IMR-90 (cell line): Measurements from ENCODE around the gene IL1RAPL1. TPM values are rescaled to one million over a fixed set of nuclear protein-coding genes. Genes with fewer than 3 reads are reported as not detected.

Source experiments
- ATAC-seq: fragments of 200-7000 bp; cut with Tn5 transposase; 2 replicates; pipeline ENCODE4 v1.9.1; 2020; ENCODE audit warnings: low read depth, mild to moderate bottlenecking, moderate library complexity
- BruUV-seq: library from RNA; stranded (reverse); fragments of 400-500 nt; replicated peaks from 2 replicates; lab custom pipeline; 2021; lab: Mats Ljungman, UMichigan
- CTCF ChIA-PET: fragments of 300-600 bp; formaldehyde crosslinking; extraction: SDS; loops from one replicate; lab custom pipeline; 2021; ENCODE audit warnings: antibody characterized with exemption; lab: Yijun Ruan, JAX
- POLR2A ChIA-PET: fragments of 300-600 bp; sonication (Branson Sonifier 250); formaldehyde crosslinking; loops from one replicate; lab custom pipeline; 2022; ENCODE audit warnings: antibody characterized with exemption; ENCODE audit not compliant: unreplicated experiment; lab: Charles Lee
- DNase-seq: peaks from one replicate; pipeline ENCODE4 v3.0.0; 2013
- H2AFZ ChIP-seq: replicated peaks from 2 replicates; pipeline ENCODE3; 2013; ENCODE audit warnings: low read length, mild to moderate bottlenecking; ENCODE audit not compliant: poor library complexity
- H2AK5ac ChIP-seq: 2 replicates; pipeline ENCODE4 v1.6.1; 2013; ENCODE audit warnings: low read depth, low read length, inconsistent platforms
- H2AK9ac ChIP-seq: replicated peaks from 2 replicates; pipeline ENCODE3; 2013; ENCODE audit warnings: mild to moderate bottlenecking, low read depth, low read length, moderate library complexity; ENCODE audit not compliant: poor library complexity
- H2BK120ac ChIP-seq: 2 replicates; pipeline ENCODE4 v1.6.1; 2013; ENCODE audit warnings: low read depth, low read length, inconsistent platforms
- H2BK15ac ChIP-seq: 3 replicates; pipeline ENCODE4 v1.6.1; 2013; ENCODE audit warnings: low read depth, low read length, inconsistent platforms
- H2BK20ac ChIP-seq: 2 replicates; pipeline ENCODE4 v1.6.1; 2013; ENCODE audit warnings: low read depth, mild to moderate bottlenecking, inconsistent platforms, low read length, moderate library complexity
- H2BK5ac ChIP-seq: 2 replicates; pipeline ENCODE4 v1.6.1; 2013; ENCODE audit warnings: mild to moderate bottlenecking, low read depth, low read length, inconsistent platforms; ENCODE audit not compliant: poor library complexity, severe bottlenecking
- H3K14ac ChIP-seq: replicated peaks from 2 replicates; pipeline ENCODE4 v1.6.1; 2013; ENCODE audit warnings: low read depth, low read length, inconsistent platforms
- H3K18ac ChIP-seq: 2 replicates; pipeline ENCODE4 v1.6.1; 2013; ENCODE audit warnings: low read depth, low read length, control low read depth
- H3K23ac ChIP-seq: 2 replicates; pipeline ENCODE4 v1.6.1; 2013; ENCODE audit warnings: low read depth, low read length, inconsistent platforms
- H3K27ac ChIP-seq: 2 replicates; pipeline ENCODE4 v1.5.1; 2013; ENCODE audit warnings: mild to moderate bottlenecking, control low read depth, low read length; ENCODE audit not compliant: insufficient read depth
- H3K27me3 ChIP-seq: 2 replicates; pipeline ENCODE4 v1.6.1; 2013; ENCODE audit warnings: low read length; ENCODE audit not compliant: control insufficient read depth, insufficient read depth
- H3K36me3 ChIP-seq: 2 replicates; pipeline ENCODE4 v1.6.1; 2013; ENCODE audit warnings: low read length, mixed read lengths; ENCODE audit not compliant: control insufficient read depth, insufficient read depth
- H3K4ac ChIP-seq: 2 replicates; pipeline ENCODE4 v1.6.1; 2013; ENCODE audit warnings: low read depth, low read length, inconsistent platforms
- H3K4me1 ChIP-seq: 2 replicates; pipeline ENCODE4 v1.6.1; 2013; ENCODE audit warnings: low read length, mixed read lengths; ENCODE audit not compliant: control insufficient read depth, insufficient read depth
- H3K4me2 ChIP-seq: 2 replicates; pipeline ENCODE4 v1.6.1; 2013; ENCODE audit warnings: low read depth, mild to moderate bottlenecking, control low read depth, low read length, moderate library complexity
- H3K4me3 ChIP-seq: 2 replicates; pipeline ENCODE4 v1.5.1; 2013; ENCODE audit warnings: low read depth, mild to moderate bottlenecking, control low read depth, low read length, moderate library complexity; ENCODE audit not compliant: insufficient read depth
- H3K56ac ChIP-seq: 2 replicates; pipeline ENCODE4 v1.6.1; 2013; ENCODE audit warnings: low read length, inconsistent platforms; ENCODE audit not compliant: insufficient read depth; ENCODE audit errors: extremely low read depth
- H3K79me1 ChIP-seq, 2 experiments: 2 replicates each; pipeline ENCODE4 v1.6.1; 2013; ENCODE audit warnings: low read length in 2 of 2, inconsistent platforms in 1 of 2, low read depth in 1 of 2
- H3K9ac ChIP-seq: 2 replicates; pipeline ENCODE4 v1.6.1; 2013; ENCODE audit warnings: low read depth, low read length, control low read depth
- H3K9me1 ChIP-seq: 2 replicates; pipeline ENCODE4 v1.6.1; 2013; ENCODE audit warnings: low read length, inconsistent platforms; ENCODE audit not compliant: insufficient read depth
- H3K9me3 ChIP-seq: 2 replicates; pipeline ENCODE4 v1.6.1; 2013; ENCODE audit warnings: low read length; ENCODE audit not compliant: control insufficient read depth, insufficient read depth
- H4K20me1 ChIP-seq: 2 replicates; pipeline ENCODE4 v1.6.1; 2013; ENCODE audit warnings: low read length, inconsistent platforms; ENCODE audit not compliant: insufficient read depth
- H4K5ac ChIP-seq: 2 replicates; pipeline ENCODE4 v1.6.1; 2013; ENCODE audit warnings: mild to moderate bottlenecking, low read depth, low read length, control low read depth
- H4K8ac ChIP-seq, 2 experiments: 2 replicates each; pipeline ENCODE4 v1.6.1; 2013; ENCODE audit warnings: low read depth in 2 of 2, low read length in 2 of 2, control low read depth in 1 of 2, inconsistent platforms in 1 of 2
- H4K91ac ChIP-seq: 2 replicates; pipeline ENCODE4 v1.6.1; 2013; ENCODE audit warnings: low read depth, low read length, inconsistent platforms; ENCODE audit not compliant: insufficient read depth
- CEBPB ChIP-seq: IDR thresholded peaks from 2 replicates; pipeline ENCODE4 v1.6.1; 2012; ENCODE audit warnings: low read depth, low read length, improper control_type of control experiment
- CHD1 ChIP-seq: IDR thresholded peaks from 2 replicates; pipeline ENCODE4 v1.6.1; 2012; ENCODE audit warnings: low read depth, low read length, improper control_type of control experiment
- MAFK ChIP-seq: IDR thresholded peaks from 2 replicates; pipeline ENCODE4 v1.6.1; 2012; ENCODE audit warnings: low read depth, low read length, improper control_type of control experiment
- MAZ ChIP-seq: IDR thresholded peaks from 2 replicates; pipeline ENCODE4 v1.6.1; 2012; ENCODE audit warnings: low read depth, mild to moderate bottlenecking, low read length, improper control_type of control experiment, moderate library complexity, borderline replicate concordance
- MXI1 ChIP-seq: IDR thresholded peaks from 2 replicates; pipeline ENCODE4 v1.6.1; 2012; ENCODE audit warnings: low read depth, mild to moderate bottlenecking, low read length, moderate library complexity, borderline replicate concordance
- POLR2A ChIP-seq: IDR thresholded peaks from 2 replicates; pipeline ENCODE4 v1.6.1; 2012; ENCODE audit warnings: mild to moderate bottlenecking, low read depth, low read length
- RAD21 ChIP-seq: IDR thresholded peaks from 2 replicates; pipeline ENCODE4 v1.6.1; 2012; ENCODE audit warnings: low read length, improper control_type of control experiment
- RCOR1 ChIP-seq: IDR thresholded peaks from 2 replicates; pipeline ENCODE4 v1.6.1; 2012; ENCODE audit warnings: mild to moderate bottlenecking, low read length, improper control_type of control experiment; ENCODE audit not compliant: insufficient replicate concordance
- RFX5 ChIP-seq: IDR thresholded peaks from 2 replicates; pipeline ENCODE4 v1.8.0; 2012; ENCODE audit warnings: low read depth, mild to moderate bottlenecking, low read length, moderate library complexity
- SMC3 ChIP-seq: fragments of 150-350 bp; IDR thresholded peaks from 2 replicates; pipeline ENCODE4 v1.6.1; 2016; ENCODE audit warnings: low read depth, mild to moderate bottlenecking, antibody characterized with exemption, low read length, moderate library complexity
- WGBS, 2 experiments: methylation state at CpG; one replicate each; pipeline versions ENCODE4 v1.1.5 to v1.1.7; 2013; ENCODE audit warnings: missing lambda C conversion rate in 2 of 2; ENCODE audit not compliant: insufficient read length in 1 of 2; ENCODE audit errors: extremely low coverage in 2 of 2; 5-methylcytosine and 5-hydroxymethylcytosine counted together
- dilution Hi-C: fragments of 300-500 bp; cut with HindIII; formaldehyde crosslinking; loops from one replicate; pipeline ENCODE4 v1.14.3; 2018; ENCODE audit warnings: low sequenced_read_pairs; ENCODE audit not compliant: unreplicated experiment
- in situ Hi-C: fragments of 300-500 bp; cut with MboI; formaldehyde crosslinking; loops from 3 replicates; pipeline ENCODE4 v1.14.3; 2019; ENCODE audit warnings: low sequenced_read_pairs, inconsistent platforms, mixed read lengths
- intact Hi-C: fragments of 100-400 bp; cut with micrococcal nuclease; formaldehyde crosslinking; loops from 2 replicates; pipeline ENCODE4 v1.10.0; 2022
- polyA plus RNA-seq, 3 experiments: library from polyadenylated mRNA; depleted of rRNA; stranded (reverse); fragments of >200 nt; gene quantifications; 2 replicates each; pipeline ENCODE4 v1.2.3, GENCODE V29; 2012; ENCODE audit warnings: low replicate concordance in 1 of 3
- total RNA-seq: library from RNA; depleted of rRNA; stranded (reverse); fragments of >200 nt; gene quantifications from 2 replicates; pipeline ENCODE4 v1.2.3, GENCODE V29; 2012
- TF ChIP-seq, protein P1 (sequence below): conservative IDR thresholded peaks from 2 replicates; pipeline ENCODE4 v1.5.1; 2012; ENCODE audit warnings: mild to moderate bottlenecking, low read depth, low read length, improper control_type of control experiment
- TF ChIP-seq, protein P2 (sequence below): fragments of 150-350 bp; IDR thresholded peaks from 2 replicates; pipeline ENCODE4 v1.6.1; 2017; ENCODE audit warnings: mild to moderate bottlenecking, antibody characterized with exemption, low read length, low read depth

IL1RAPL1 gene
- total and polyA plus RNA-seq, 2 of the 4 experiments (the other 2 are of a cell fraction), result 1.5 to 9.0 TPM

DNA sequence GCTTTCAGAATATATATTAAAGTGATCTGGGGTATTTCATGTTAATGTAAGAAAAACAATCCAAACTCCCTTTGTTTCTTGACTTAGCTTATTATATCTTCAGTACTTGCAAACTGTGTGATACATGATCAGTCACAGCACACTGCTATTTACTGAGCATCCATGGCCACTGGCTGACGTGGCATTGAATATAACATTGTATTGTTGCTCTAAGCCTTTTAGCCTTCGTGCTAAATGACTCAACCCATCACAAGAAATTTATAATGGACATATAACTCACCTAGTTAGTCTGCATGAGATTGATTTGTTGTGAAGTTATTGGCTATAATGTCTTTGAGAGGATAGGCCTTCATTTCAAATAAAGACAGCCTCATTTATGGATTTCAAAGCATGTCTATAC, 642.6 kb downstream of the IL1RAPL1 start:
- Histone ChIP-seq H2BK5ac (no peak overlapping the region), H3K14ac (no peak overlapping the region), H4K8ac (no peak overlapping the region), H3K4me3 (no peak overlapping the region), H3K36me3 (no peaks in the 10 kb centered on the region), H3K27ac (no peak overlapping the region), H3K79me1 (no peaks in the 10 kb centered on the region), H2AK9ac (no peak overlapping the region), H4K5ac (no peak overlapping the region), H2BK20ac (no peak overlapping the region), H2AFZ (no peak overlapping the region), H4K20me1 (no peaks in the 10 kb centered on the region), H3K4me2 (no peak overlapping the region), H4K91ac (no peak overlapping the region), H3K9ac (no peak overlapping the region), H3K9me1 (no peaks in the 10 kb centered on the region; the same call in 1 of the 2 replicates), H3K23ac (no peak overlapping the region), H3K4ac (no peak overlapping the region), H3K18ac (no peak overlapping the region), H2BK120ac (no peak overlapping the region), H2BK15ac (no peak overlapping the region), H3K27me3 (no peaks in the 10 kb centered on the region), H3K4me1 (no peaks in the 10 kb centered on the region), H3K56ac (no peak overlapping the region), H3K9me3 (no peaks in the 10 kb centered on the region), H2AK5ac (no peak overlapping the region)
- intact Hi-C loops (loop anchor here (5.0 kb wide), 1 partner anchor 643 kb away; the partner anchor contains the start of gene IL1RAPL1), in situ Hi-C loops (no loop called here), dilution Hi-C loops (no loop called here)
- no peak for ATAC-seq
- ChIA-PET CTCF (no interaction called here), POLR2A (no interaction called here)
- peak; percentile 59 for DNase-seq
- no CpG with 5 or more reads among the region's 2 CpGs for WGBS, 2 experiments
- no TSS peak for BruUV-seq
- TF ChIP-seq, protein P1, sequence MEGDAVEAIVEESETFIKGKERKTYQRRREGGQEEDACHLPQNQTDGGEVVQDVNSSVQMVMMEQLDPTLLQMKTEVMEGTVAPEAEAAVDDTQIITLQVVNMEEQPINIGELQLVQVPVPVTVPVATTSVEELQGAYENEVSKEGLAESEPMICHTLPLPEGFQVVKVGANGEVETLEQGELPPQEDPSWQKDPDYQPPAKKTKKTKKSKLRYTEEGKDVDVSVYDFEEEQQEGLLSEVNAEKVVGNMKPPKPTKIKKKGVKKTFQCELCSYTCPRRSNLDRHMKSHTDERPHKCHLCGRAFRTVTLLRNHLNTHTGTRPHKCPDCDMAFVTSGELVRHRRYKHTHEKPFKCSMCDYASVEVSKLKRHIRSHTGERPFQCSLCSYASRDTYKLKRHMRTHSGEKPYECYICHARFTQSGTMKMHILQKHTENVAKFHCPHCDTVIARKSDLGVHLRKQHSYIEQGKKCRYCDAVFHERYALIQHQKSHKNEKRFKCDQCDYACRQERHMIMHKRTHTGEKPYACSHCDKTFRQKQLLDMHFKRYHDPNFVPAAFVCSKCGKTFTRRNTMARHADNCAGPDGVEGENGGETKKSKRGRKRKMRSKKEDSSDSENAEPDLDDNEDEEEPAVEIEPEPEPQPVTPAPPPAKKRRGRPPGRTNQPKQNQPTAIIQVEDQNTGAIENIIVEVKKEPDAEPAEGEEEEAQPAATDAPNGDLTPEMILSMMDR, result no peak
- TF ChIP-seq MAFK (no peak), CHD1 (no peak), SMC3 (no peak), MAZ (no peak), MXI1 (no peak), RFX5 (no peak), RAD21 (no peak), RCOR1 (no peak), POLR2A (no peak), CEBPB (no peak)
- TF ChIP-seq, protein P2, sequence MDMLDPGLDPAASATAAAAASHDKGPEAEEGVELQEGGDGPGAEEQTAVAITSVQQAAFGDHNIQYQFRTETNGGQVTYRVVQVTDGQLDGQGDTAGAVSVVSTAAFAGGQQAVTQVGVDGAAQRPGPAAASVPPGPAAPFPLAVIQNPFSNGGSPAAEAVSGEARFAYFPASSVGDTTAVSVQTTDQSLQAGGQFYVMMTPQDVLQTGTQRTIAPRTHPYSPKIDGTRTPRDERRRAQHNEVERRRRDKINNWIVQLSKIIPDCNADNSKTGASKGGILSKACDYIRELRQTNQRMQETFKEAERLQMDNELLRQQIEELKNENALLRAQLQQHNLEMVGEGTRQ, result no peak
